ENCODE results near the gene MPHOSPH9.

Gene MPHOSPH9

GRCh38 chr12:123266679-123267277 lies 33.8 kb upstream of the MPHOSPH9 start:
- no peak overlapping the region for H3K4me3 ChIP-seq (ENCODE audit: low read depth, low read length)
- no peak for TF ChIP-seq CTCF (IDR thresholded peaks at IDR 0.05; ENCODE audit: low read depth, low read length)

- no peak for TF ChIP-seq CTCF (IDR thresholded peaks at IDR 0.05; ENCODE audit: low read depth, low read length)
- no peak overlapping the region for H3K4me3 ChIP-seq (ENCODE audit: low read depth, low read length)
Measured at GRCh38 chr12:123265851-123266678, 33.1 kb upstream of the MPHOSPH9 start.

GRCh38 chr12:123264642-123265041 lies 31.7 kb upstream of the MPHOSPH9 start:
- TF ChIP-seq CTCF (IDR thresholded peaks at IDR 0.05; ENCODE audit: low read depth, low read length), result no peak
- H3K4me3 ChIP-seq (ENCODE audit: low read depth, low read length), result no peak overlapping the region

- TF ChIP-seq CTCF (IDR thresholded peaks at IDR 0.05; ENCODE audit: low read depth, low read length), result no peak
- no peak overlapping the region for H3K4me3 ChIP-seq (ENCODE audit: low read depth, low read length)
Measured at GRCh38 chr12:123263196-123263817, 30.4 kb upstream of the MPHOSPH9 start.

- no peak for TF ChIP-seq CTCF (IDR thresholded peaks at IDR 0.05; ENCODE audit: low read depth, low read length)
- no peak overlapping the region for H3K4me3 ChIP-seq (ENCODE audit: low read depth, low read length)
Measured at GRCh38 chr12:123261196-123261595, 28.3 kb upstream of the MPHOSPH9 start.

- no peak overlapping the region for H3K4me3 ChIP-seq (ENCODE audit: low read depth, low read length)
- no peak for TF ChIP-seq CTCF (IDR thresholded peaks at IDR 0.05; ENCODE audit: low read depth, low read length)
Measured at GRCh38 chr12:123260081-123260480, 27.1 kb upstream of the MPHOSPH9 start.

- TF ChIP-seq CTCF (IDR thresholded peaks at IDR 0.05; ENCODE audit: low read depth, low read length), result no peak
- H3K4me3 ChIP-seq (ENCODE audit: low read depth, low read length), result no peak overlapping the region
Measured at GRCh38 chr12:123258593-123258992, 25.7 kb upstream of the MPHOSPH9 start.

Data from WI38 (cell line).